ENCODE measurements around the gene MED1.
"Not testable (repeated sequence)": the region's sequence is repeated elsewhere in the genome, so short reads cannot be mapped to it uniquely, and the experiment has no call there.

The MED1 gene

DNA sequence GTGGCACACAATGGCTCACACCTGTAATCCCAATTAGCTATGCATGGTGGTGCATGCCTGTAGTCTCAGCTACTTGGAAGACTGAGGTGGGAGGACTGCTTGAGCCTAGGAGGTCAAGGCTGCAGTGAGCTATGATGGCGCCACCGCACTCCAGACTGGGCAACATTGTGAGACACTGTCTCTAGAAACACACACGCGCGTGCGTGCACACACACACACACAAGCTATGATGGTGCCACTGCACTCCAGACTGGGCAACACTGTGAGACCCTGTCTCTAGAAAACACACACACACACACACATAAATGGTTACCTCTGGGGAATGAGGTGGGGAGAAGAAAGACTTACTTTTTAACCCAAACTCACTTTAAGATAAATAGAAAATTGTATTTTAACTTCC, 66.0 kb downstream of the MED1 start:
- Histone ChIP-seq H3K9me3 (ENCODE audit: severe bottlenecking) (no peaks in the 10 kb centered on the region), H3K36me3 (no peaks in the 10 kb centered on the region), H3K27ac (no peak overlapping the region), H3K27me3 (ENCODE audit: insufficient read depth, low read depth, severe bottlenecking) (no peaks in the 10 kb centered on the region), H3K4me3 (ENCODE audit: low read depth, low read length) (no peak overlapping the region)
- no peak for DNase-seq
- TF ChIP-seq, protein P1, sequence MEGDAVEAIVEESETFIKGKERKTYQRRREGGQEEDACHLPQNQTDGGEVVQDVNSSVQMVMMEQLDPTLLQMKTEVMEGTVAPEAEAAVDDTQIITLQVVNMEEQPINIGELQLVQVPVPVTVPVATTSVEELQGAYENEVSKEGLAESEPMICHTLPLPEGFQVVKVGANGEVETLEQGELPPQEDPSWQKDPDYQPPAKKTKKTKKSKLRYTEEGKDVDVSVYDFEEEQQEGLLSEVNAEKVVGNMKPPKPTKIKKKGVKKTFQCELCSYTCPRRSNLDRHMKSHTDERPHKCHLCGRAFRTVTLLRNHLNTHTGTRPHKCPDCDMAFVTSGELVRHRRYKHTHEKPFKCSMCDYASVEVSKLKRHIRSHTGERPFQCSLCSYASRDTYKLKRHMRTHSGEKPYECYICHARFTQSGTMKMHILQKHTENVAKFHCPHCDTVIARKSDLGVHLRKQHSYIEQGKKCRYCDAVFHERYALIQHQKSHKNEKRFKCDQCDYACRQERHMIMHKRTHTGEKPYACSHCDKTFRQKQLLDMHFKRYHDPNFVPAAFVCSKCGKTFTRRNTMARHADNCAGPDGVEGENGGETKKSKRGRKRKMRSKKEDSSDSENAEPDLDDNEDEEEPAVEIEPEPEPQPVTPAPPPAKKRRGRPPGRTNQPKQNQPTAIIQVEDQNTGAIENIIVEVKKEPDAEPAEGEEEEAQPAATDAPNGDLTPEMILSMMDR (IDR thresholded peaks at IDR 0.05; ENCODE audit: low read depth, low read length): no peak

DNA sequence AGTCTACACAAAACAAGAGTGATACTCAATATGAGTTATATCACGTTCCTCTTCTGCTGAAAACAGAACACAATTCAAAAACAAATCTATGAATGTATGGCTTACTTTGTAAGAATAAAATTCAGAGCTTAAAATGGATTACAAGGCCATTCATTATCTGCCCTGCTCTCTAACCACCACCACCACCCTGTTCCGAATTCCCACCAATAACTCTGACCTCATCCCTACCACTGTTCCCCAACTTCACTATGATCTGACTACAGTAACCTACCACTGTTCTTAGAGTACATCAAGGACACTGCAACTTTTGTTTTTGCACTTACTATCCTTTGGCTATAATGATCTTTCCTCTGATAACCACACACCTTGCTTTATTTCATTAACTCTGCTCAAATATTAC, 70.9 kb downstream of the MED1 start:
- H3K4me3 ChIP-seq (ENCODE audit: low read depth, low read length): no peak overlapping the region
- DNase-seq: no peak
- H3K9me3 ChIP-seq (ENCODE audit: severe bottlenecking): no peaks in the 10 kb centered on the region
- H3K27me3 ChIP-seq (ENCODE audit: insufficient read depth, low read depth, severe bottlenecking): no peaks in the 10 kb centered on the region
- no peaks in the 10 kb centered on the region for H3K36me3 ChIP-seq
- H3K27ac ChIP-seq: no peak overlapping the region
- TF ChIP-seq, protein P1 (IDR thresholded peaks at IDR 0.05; ENCODE audit: low read depth, low read length): no peak

DNA sequence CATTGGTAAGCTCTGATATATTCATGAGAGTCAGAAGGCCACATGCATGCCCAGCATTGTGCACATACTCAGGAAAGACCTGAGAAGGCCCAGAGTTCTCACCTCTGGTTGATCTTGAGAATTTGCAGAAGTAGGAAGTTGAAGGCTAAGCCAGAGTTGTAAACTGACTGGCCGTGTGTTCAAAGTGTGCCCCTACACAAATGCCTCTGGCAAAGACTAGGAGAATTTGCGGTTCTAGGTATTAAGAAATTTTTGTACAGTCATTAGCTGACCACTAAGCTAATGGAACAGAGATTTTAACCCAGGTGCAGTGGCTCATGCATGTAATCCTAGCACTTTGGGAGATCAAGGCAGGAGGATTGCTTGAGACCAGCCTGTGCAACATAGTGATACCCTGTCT, 74.6 kb downstream of the MED1 start:
- H3K27me3 ChIP-seq (ENCODE audit: insufficient read depth, low read depth, severe bottlenecking): no peaks in the 10 kb centered on the region
- H3K36me3 ChIP-seq: no peaks in the 10 kb centered on the region
- no peak overlapping the region for H3K27ac ChIP-seq
- no peak for DNase-seq
- no peaks in the 10 kb centered on the region for H3K9me3 ChIP-seq (ENCODE audit: severe bottlenecking)
- no peak overlapping the region for H3K4me3 ChIP-seq (ENCODE audit: low read depth, low read length)
- TF ChIP-seq, protein P1 (IDR thresholded peaks at IDR 0.05; ENCODE audit: low read depth, low read length): no peak

DNA sequence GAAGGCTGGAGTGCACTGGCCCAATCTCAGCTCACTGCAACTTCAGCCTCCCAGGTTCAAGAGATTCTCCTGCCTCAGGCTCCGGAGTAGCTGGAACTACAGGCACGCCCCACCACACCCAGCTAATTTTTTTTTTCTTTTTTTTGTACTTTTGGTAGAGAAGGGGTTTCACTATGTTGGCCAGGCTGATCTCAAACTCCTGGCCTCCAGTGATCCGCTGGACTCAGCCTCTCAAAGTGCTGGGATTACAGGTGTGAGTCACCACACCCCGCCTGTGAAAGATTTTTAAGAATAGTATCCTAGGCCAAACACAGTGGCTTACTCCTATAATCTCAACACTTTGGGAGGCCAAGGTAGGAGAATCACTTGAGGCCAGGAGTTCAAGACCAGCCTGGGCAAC, 83.3 kb downstream of the MED1 start:
- not testable (repeated sequence) for H3K4me3 ChIP-seq (ENCODE audit: low read depth, low read length); DNase-seq; H3K27me3 ChIP-seq (ENCODE audit: insufficient read depth, low read depth, severe bottlenecking); H3K9me3 ChIP-seq (ENCODE audit: severe bottlenecking); H3K36me3 ChIP-seq; H3K27ac ChIP-seq

DNA sequence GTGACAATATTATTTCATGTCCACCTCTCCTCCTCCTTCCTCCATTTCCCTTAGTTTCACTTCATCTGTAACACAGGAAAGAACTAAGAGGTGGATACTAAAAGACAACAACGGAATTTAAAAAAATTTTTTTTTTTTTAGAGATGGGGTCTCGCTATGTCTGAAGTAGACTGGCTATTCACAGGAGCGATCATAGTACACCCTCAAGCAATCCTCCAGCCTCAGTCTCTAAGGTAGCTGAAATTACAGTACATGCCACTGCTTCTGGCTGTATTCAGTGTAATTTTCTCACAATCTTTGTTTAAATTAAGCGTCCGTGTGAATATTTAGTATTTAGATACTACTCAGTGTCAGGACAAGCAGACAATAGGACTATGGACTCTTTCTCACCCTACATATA, 85.2 kb downstream of the MED1 start:
- TF ChIP-seq, protein P1 (IDR thresholded peaks at IDR 0.05; ENCODE audit: low read depth, low read length): no peak
- no peaks in the 10 kb centered on the region; the same call in 1 of the 2 replicates for H3K36me3 ChIP-seq
- H3K4me3 ChIP-seq (ENCODE audit: low read depth, low read length): no peak overlapping the region
- H3K27ac ChIP-seq: no peak overlapping the region
- no peaks in the 10 kb centered on the region for H3K27me3 ChIP-seq (ENCODE audit: insufficient read depth, low read depth, severe bottlenecking)
- no peak for DNase-seq
- H3K9me3 ChIP-seq (ENCODE audit: severe bottlenecking): no peaks in the 10 kb centered on the region

DNA sequence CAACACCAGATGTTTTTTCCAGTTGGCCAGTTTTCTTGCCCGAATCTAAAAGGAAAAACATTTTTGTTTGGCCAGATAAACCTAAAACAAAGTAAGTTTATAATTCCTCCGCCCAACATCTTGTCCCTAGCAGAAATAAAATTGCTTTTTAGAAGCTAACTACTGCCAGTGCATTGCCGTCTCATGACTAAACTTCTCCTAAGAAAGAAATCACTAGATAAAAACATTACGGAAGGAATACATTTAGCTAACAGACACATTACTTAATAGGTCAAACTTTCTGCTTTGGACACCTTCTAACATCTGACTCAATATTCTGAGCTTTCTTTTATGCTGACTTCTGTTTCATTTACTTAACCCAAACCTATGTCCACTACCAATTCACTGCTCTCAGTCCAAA, 85.8 kb downstream of the MED1 start:
- H3K27me3 ChIP-seq (ENCODE audit: insufficient read depth, low read depth, severe bottlenecking): no peaks in the 10 kb centered on the region
- no peak overlapping the region for H3K4me3 ChIP-seq (ENCODE audit: low read depth, low read length)
- H3K36me3 ChIP-seq: no peaks in the 10 kb centered on the region
- no peak for DNase-seq
- no peaks in the 10 kb centered on the region for H3K9me3 ChIP-seq (ENCODE audit: severe bottlenecking)
- TF ChIP-seq, protein P1 (IDR thresholded peaks at IDR 0.05; ENCODE audit: low read depth, low read length): no peak
- H3K27ac ChIP-seq: no peak overlapping the region

Data from WERI-Rb-1 (cell line).